ENCODE data around the gene DACT2.

DNA sequence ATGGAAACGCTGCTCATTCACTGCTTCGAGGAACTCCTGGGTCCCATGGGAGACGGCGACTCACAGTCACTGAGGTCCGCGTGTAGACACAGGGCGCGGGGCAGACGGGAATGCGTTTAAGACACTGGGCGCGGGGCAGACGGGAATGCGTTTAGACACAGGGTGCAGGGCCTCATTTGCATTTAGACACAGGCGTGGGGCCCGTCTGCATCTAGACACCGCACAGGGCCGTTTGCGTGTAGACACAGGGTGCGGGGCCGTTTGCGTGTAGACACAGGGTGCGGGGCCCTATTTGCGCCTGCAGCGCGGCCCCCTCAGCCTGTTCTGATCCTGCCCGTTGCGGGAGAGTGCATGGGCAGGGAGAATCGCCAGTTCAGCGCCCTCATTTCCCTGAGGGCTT, 10.4 kb downstream of the DACT2 start:
- no peak for TF ChIP-seq EZH2 (IDR thresholded peaks at IDR 0.05)
- TF ChIP-seq, protein P1, sequence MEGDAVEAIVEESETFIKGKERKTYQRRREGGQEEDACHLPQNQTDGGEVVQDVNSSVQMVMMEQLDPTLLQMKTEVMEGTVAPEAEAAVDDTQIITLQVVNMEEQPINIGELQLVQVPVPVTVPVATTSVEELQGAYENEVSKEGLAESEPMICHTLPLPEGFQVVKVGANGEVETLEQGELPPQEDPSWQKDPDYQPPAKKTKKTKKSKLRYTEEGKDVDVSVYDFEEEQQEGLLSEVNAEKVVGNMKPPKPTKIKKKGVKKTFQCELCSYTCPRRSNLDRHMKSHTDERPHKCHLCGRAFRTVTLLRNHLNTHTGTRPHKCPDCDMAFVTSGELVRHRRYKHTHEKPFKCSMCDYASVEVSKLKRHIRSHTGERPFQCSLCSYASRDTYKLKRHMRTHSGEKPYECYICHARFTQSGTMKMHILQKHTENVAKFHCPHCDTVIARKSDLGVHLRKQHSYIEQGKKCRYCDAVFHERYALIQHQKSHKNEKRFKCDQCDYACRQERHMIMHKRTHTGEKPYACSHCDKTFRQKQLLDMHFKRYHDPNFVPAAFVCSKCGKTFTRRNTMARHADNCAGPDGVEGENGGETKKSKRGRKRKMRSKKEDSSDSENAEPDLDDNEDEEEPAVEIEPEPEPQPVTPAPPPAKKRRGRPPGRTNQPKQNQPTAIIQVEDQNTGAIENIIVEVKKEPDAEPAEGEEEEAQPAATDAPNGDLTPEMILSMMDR (IDR thresholded peaks at IDR 0.05): no peak

Measured in neural progenitor cell (in vitro differentiated cells).